HepG2 (cell line): ENCODE data around the gene EEF1AKMT3. TPM values are rescaled to one million over a fixed set of nuclear protein-coding genes. Genes with fewer than 3 reads are reported as not detected.
A peak's percentile ranks its signal among the peaks of the same experiment; 100 is the strongest.

Source experiments
- ELF3 ChIP-seq: IDR thresholded peaks from 2 replicates; pipeline ENCODE4 v1.6.1; 2016; ENCODE audit warnings: missing genetic modification reagents, missing compliant biosample characterization
- HNRNPUL1 ChIP-seq: fragments of 200-400 bp; formaldehyde crosslinking; IDR thresholded peaks from 2 replicates; pipeline ENCODE4 v1.6.1; 2017; ENCODE audit warnings: low read depth, mild to moderate bottlenecking, low read length, moderate library complexity
- MAFG ChIP-seq: sonication (generic); formaldehyde crosslinking; IDR thresholded peaks from 2 replicates; pipeline ENCODE4 v1.5.1; 2020; ENCODE audit warnings: mild to moderate bottlenecking, missing genetic modification reagents
- ZMYM4 ChIP-seq: sonication (generic); formaldehyde crosslinking; IDR thresholded peaks from 2 replicates; pipeline ENCODE4 v1.8.1; 2023; ENCODE audit warnings: mild to moderate bottlenecking, missing genetic modification reagents
- ZNF281 ChIP-seq: sonication (generic); formaldehyde crosslinking; IDR thresholded peaks from 2 replicates; pipeline ENCODE4 v1.4.0; 2020; ENCODE audit warnings: missing genetic modification reagents, borderline replicate concordance
- ZNF331 ChIP-seq: sonication (generic); formaldehyde crosslinking; IDR thresholded peaks from 2 replicates; pipeline ENCODE4 v1.4.0; 2020; ENCODE audit warnings: missing genetic modification reagents
- ZNF724P ChIP-seq: sonication (generic); formaldehyde crosslinking; IDR thresholded peaks from 2 replicates; pipeline ENCODE4 v1.8.0; 2022; ENCODE audit warnings: missing genetic modification reagents, borderline replicate concordance
- polyA plus RNA-seq, 8 experiments: library from polyadenylated mRNA; depleted of rRNA in 3 of 8; stranded (reverse) in 7 of 8; unstranded in 1 of 8; fragments of >200 nt; fragmentation: Illumina TruSeq in 4 of 8; extraction: Trizol in 4 of 8; gene quantifications; 2 replicates each; pipeline versions ENCODE4 v1.2.1 to v1.2.3, GENCODE V29; 2011 to 2016; ENCODE audit warnings: low read depth in 4 of 8, missing spikeins in 1 of 8, mixed read lengths in 1 of 8; ENCODE audit not compliant: insufficient read depth in 1 of 8
- total RNA-seq, 5 experiments: library from RNA; depleted of rRNA; stranded (reverse); fragments of >200 nt; fragmentation: Illumina TruSeq; extraction: Trizol; gene quantifications; 2 replicates each; pipeline ENCODE4 v1.2.3, GENCODE V29; 2016; ENCODE audit warnings: low read depth in 1 of 5
- TF ChIP-seq, protein P1 (sequence below), 2 experiments: fragments of 450-650 bp in 1 of 2; sonication (generic) in 1 of 2; formaldehyde crosslinking in 1 of 2; IDR thresholded peaks; 2 replicates each; pipeline versions ENCODE4 v1.6.1 to v1.8.0; 2016 to 2022; ENCODE audit warnings: antibody characterized with exemption in 1 of 2, mild to moderate bottlenecking in 1 of 2, missing genetic modification reagents in 1 of 2
- TF ChIP-seq, protein P2 (sequence below): sonication (generic); formaldehyde crosslinking; IDR thresholded peaks from 2 replicates; pipeline ENCODE4 v1.8.0; 2022; ENCODE audit warnings: mild to moderate bottlenecking, missing genetic modification reagents, borderline replicate concordance
- TF ChIP-seq, protein P3 (sequence below): sonication (generic); formaldehyde crosslinking; IDR thresholded peaks from 2 replicates; pipeline ENCODE4 v1.5.0; 2020; ENCODE audit warnings: mild to moderate bottlenecking, missing genetic modification reagents

Gene EEF1AKMT3
- total and polyA plus RNA-seq, 2 of the 13 experiments (the other 11 are each of a cell fraction or from before 2014, with no cell fraction given), result 4.7 to 11.4 TPM

DNA sequence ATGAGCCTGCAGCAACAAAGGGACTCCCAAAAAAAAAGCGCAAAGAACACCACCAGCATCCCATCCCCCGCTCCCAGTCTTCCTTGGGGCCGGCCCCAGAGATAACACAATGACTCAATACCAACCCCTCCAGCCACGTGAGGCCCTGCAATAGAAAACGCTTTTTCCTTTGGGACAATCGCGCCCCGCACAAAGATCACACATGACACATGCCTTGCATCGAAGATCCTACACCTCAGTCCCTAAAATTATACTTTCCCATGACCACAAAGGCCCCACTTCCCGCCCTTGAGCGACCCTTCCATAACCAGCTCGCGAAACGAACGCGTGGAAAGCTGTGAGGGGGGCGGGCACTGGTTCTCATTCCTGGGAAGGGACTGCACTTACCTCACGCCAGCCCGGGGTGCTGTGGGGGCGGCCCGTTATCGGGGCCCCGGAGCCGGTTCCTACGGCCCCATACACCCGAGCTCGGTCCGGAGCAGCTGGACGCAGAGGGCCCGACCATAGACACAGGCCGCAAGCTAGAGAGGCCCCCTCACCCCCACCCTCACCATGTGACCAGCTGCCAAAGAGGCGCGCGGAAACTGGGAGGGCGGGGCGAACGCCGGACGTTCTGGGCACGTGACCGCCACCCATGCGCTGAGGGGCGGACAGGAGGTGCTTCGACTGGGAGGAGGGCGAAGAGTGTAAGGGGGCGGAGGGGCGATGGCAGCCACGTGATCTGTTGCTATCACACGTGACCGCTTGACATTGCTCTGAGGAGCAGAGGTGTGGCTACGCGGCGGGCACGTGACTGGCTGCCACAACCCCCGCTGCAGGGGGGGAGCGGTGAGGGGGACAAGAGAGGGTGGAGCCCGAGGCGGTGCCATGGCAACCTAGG lies 20.4 kb upstream of the EEF1AKMT3 start, which contains the start of gene CDK4 (continued):
- TF ChIP-seq, protein P1, sequence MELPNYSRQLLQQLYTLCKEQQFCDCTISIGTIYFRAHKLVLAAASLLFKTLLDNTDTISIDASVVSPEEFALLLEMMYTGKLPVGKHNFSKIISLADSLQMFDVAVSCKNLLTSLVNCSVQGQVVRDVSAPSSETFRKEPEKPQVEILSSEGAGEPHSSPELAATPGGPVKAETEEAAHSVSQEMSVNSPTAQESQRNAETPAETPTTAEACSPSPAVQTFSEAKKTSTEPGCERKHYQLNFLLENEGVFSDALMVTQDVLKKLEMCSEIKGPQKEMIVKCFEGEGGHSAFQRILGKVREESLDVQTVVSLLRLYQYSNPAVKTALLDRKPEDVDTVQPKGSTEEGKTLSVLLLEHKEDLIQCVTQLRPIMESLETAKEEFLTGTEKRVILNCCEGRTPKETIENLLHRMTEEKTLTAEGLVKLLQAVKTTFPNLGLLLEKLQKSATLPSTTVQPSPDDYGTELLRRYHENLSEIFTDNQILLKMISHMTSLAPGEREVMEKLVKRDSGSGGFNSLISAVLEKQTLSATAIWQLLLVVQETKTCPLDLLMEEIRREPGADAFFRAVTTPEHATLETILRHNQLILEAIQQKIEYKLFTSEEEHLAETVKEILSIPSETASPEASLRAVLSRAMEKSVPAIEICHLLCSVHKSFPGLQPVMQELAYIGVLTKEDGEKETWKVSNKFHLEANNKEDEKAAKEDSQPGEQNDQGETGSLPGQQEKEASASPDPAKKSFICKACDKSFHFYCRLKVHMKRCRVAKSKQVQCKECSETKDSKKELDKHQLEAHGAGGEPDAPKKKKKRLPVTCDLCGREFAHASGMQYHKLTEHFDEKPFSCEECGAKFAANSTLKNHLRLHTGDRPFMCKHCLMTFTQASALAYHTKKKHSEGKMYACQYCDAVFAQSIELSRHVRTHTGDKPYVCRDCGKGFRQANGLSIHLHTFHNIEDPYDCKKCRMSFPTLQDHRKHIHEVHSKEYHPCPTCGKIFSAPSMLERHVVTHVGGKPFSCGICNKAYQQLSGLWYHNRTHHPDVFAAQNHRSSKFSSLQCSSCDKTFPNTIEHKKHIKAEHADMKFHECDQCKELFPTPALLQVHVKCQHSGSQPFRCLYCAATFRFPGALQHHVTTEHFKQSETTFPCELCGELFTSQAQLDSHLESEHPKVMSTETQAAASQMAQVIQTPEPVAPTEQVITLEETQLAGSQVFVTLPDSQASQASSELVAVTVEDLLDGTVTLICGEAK (IDR thresholded peaks at IDR 0.05), result no peak
- TF ChIP-seq, protein P1 (CRISPR knock-in tag; IDR thresholded peaks at IDR 0.05), result peak; percentile 73; the same call in 1 of the 2 replicates
- TF ChIP-seq ZMYM4 (CRISPR knock-in tag) (peak; percentile 91), ZNF331 (CRISPR knock-in tag) (peak; percentile 81), ZNF724P (no peak; the same call in 1 of the 2 replicates), HNRNPUL1 (0 out of 2 replicates have a peak, but pooled peaks have one; percentile 48), MAFG (CRISPR knock-in tag) (no peak), ELF3 (CRISPR knock-in tag) (peak; percentile 31; the same call in 1 of the 2 replicates), ZNF281 (CRISPR knock-in tag) (peak; percentile 67; the same call in 1 of the 2 replicates)
- TF ChIP-seq, protein P2, sequence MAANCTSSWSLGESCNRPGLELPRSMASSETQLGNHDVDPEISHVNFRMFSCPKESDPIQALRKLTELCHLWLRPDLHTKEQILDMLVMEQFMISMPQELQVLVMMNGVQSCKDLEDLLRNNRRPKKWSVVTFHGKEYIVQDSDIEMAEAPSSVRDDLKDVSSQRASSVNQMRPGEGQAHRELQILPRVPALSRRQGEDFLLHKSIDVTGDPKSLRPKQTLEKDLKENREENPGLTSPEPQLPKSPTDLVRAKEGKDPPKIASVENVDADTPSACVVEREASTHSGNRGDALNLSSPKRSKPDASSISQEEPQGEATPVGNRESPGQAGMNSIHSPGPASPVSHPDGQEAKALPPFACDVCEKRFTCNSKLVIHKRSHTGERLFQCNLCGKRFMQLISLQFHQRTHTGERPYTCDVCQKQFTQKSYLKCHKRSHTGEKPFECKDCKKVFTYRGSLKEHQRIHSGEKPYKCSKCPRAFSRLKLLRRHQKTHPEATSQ (CRISPR knock-in tag), result peak; percentile 58; the same call in 1 of the 2 replicates
- TF ChIP-seq, protein P3, sequence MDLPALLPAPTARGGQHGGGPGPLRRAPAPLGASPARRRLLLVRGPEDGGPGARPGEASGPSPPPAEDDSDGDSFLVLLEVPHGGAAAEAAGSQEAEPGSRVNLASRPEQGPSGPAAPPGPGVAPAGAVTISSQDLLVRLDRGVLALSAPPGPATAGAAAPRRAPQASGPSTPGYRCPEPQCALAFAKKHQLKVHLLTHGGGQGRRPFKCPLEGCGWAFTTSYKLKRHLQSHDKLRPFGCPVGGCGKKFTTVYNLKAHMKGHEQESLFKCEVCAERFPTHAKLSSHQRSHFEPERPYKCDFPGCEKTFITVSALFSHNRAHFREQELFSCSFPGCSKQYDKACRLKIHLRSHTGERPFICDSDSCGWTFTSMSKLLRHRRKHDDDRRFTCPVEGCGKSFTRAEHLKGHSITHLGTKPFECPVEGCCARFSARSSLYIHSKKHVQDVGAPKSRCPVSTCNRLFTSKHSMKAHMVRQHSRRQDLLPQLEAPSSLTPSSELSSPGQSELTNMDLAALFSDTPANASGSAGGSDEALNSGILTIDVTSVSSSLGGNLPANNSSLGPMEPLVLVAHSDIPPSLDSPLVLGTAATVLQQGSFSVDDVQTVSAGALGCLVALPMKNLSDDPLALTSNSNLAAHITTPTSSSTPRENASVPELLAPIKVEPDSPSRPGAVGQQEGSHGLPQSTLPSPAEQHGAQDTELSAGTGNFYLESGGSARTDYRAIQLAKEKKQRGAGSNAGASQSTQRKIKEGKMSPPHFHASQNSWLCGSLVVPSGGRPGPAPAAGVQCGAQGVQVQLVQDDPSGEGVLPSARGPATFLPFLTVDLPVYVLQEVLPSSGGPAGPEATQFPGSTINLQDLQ, result no peak
